NT2/D1 (cell line): Measurements from ENCODE around the gene ACTR10.

ENCODE experiments used
- SUZ12 ChIP-seq: IDR thresholded peaks from 2 replicates; pipeline ENCODE4 v1.6.1; 2011; ENCODE audit not compliant: insufficient read length, insufficient read depth; ENCODE audit errors: extremely low read depth
- YY1 ChIP-seq: IDR thresholded peaks from 2 replicates; pipeline ENCODE4 v1.6.1; 2011; ENCODE audit not compliant: insufficient read length, insufficient read depth
- ZNF274 ChIP-seq: IDR thresholded peaks from 2 replicates; pipeline ENCODE4 v1.6.1; 2011; ENCODE audit warnings: mild to moderate bottlenecking, low read depth, low read length

DNA sequence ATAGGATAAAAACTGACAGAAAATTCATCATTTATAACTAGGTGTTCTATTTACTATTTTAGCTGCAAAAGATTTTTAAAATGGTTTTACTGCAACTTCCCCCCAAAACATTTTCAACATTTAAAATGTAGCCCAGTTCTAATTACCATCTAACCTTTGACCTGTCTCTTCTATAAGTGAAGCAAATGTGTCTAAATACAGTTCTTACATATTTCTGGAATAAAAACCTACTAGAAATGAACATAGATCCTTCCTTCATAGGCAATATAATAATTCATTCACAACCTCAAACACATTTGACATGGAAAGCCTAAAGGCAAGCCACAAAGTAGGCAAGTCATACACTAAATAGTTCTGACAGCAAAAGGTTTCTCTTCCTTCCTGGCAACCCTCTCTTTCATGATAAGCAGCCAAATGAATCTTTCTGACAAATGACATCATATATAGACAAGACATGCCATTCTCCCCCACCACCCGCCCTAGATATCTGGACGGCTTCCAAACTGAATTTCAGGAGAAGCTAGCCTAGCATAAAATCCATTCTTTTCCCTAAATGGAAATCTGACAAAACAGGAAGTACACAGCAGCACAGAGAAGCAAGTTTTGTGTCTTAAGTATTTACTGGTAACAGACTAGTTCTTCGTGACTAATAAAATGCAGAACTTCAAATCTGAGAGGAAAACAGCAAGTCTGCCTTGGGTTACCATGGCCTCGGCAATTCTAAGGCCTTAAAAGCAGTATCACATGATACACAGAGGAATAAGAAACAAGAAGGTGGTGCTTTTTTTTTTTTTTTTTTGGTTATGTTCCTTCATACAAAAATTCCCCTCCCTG, 81.2 kb downstream of the ACTR10 start:
- TF ChIP-seq ZNF274 (no peak), YY1 (no peak), SUZ12 (no peak)
